Trophoblast cell (in vitro differentiated cells and primary cell): ENCODE measurements around the gene LKAAEAR1.

Experiments
- DNase-seq, 2 donors: peaks; one replicate each; pipeline ENCODE4 v3.0.0-alpha.2; 2016
- H2AFZ ChIP-seq: 2 replicates; pipeline ENCODE4 v1.6.1; 2013; ENCODE audit warnings: low read length, moderate library complexity, mild to moderate bottlenecking; ENCODE audit not compliant: insufficient read depth, poor library complexity
- H2AK5ac ChIP-seq: 2 replicates; pipeline ENCODE4 v1.6.1; 2013; ENCODE audit warnings: mild to moderate bottlenecking, low read length
- H2BK120ac ChIP-seq: 2 replicates; pipeline ENCODE4 v1.6.1; 2013; ENCODE audit warnings: low read length, mild to moderate bottlenecking, moderate library complexity; ENCODE audit not compliant: insufficient read depth, poor library complexity
- H2BK12ac ChIP-seq: 2 replicates; pipeline ENCODE4 v1.6.1; 2013; ENCODE audit warnings: mild to moderate bottlenecking, low read length, moderate library complexity
- H2BK5ac ChIP-seq: 2 replicates; pipeline ENCODE4 v1.6.1; 2013; ENCODE audit warnings: low read length, low read depth, moderate library complexity, mild to moderate bottlenecking; ENCODE audit not compliant: poor library complexity
- H3K14ac ChIP-seq: 2 replicates; pipeline ENCODE4 v1.6.1; 2013; ENCODE audit warnings: mild to moderate bottlenecking, low read length
- H3K18ac ChIP-seq: 2 replicates; pipeline ENCODE4 v1.6.1; 2013; ENCODE audit warnings: mild to moderate bottlenecking, low read length
- H3K23ac ChIP-seq: 2 replicates; pipeline ENCODE4 v1.6.1; 2013; ENCODE audit warnings: low read length
- H3K27ac ChIP-seq: 2 replicates; pipeline ENCODE4 v1.5.1; 2013; ENCODE audit warnings: low read depth, mild to moderate bottlenecking, inconsistent platforms, low read length, moderate library complexity
- H3K27me3 ChIP-seq: 2 replicates; pipeline ENCODE4 v1.6.1; 2013; ENCODE audit warnings: inconsistent platforms, mild to moderate bottlenecking, low read length, moderate library complexity; ENCODE audit not compliant: insufficient read depth
- H3K36me3 ChIP-seq, 2 experiments: 1 replicate in 1 of 2; 2 replicates in 1 of 2; pipeline ENCODE4 v1.6.1; 2013; ENCODE audit warnings: low read length in 2 of 2, mild to moderate bottlenecking in 2 of 2, moderate library complexity in 1 of 2; ENCODE audit not compliant: insufficient read depth in 2 of 2, control insufficient read depth in 1 of 2
- H3K4ac ChIP-seq: 2 replicates; pipeline ENCODE4 v1.6.1; 2013; ENCODE audit warnings: low read depth, mild to moderate bottlenecking, low read length, moderate library complexity
- H3K4me1 ChIP-seq, 2 experiments: 1 replicate in 1 of 2; 2 replicates in 1 of 2; pipeline ENCODE4 v1.6.1; 2013; ENCODE audit warnings: low read length in 2 of 2, mild to moderate bottlenecking in 2 of 2, moderate library complexity in 1 of 2; ENCODE audit not compliant: insufficient read depth in 2 of 2, control insufficient read depth in 1 of 2
- H3K4me2 ChIP-seq: 2 replicates; pipeline ENCODE4 v1.6.1; 2013; ENCODE audit warnings: inconsistent platforms, mild to moderate bottlenecking, low read length, moderate library complexity
- H3K4me3 ChIP-seq: 2 replicates; pipeline ENCODE4 v1.5.1; 2013; ENCODE audit warnings: mild to moderate bottlenecking, low read depth, low read length, inconsistent platforms
- H3K79me1 ChIP-seq: one replicate; pipeline ENCODE4 v1.6.1; 2013; ENCODE audit warnings: low read length
- H3K79me2 ChIP-seq: 2 replicates; pipeline ENCODE4 v1.6.1; 2013; ENCODE audit warnings: low read length, mild to moderate bottlenecking; ENCODE audit not compliant: control insufficient read depth, insufficient read depth, poor library complexity
- H3K9ac ChIP-seq: 2 replicates; pipeline ENCODE4 v1.6.1; 2013; ENCODE audit warnings: mild to moderate bottlenecking, low read length
- H3K9me3 ChIP-seq: 2 replicates; pipeline ENCODE4 v1.6.1; 2013; ENCODE audit warnings: low read depth, mild to moderate bottlenecking, control low read depth, inconsistent platforms, low read length; ENCODE audit not compliant: insufficient read depth
- H4K12ac ChIP-seq: 2 replicates; pipeline ENCODE4 v1.6.1; 2013; ENCODE audit warnings: low read depth, mild to moderate bottlenecking, low read length, moderate library complexity
- H4K8ac ChIP-seq: 2 replicates; pipeline ENCODE4 v1.6.1; 2013; ENCODE audit warnings: low read depth, mild to moderate bottlenecking, low read length, moderate library complexity
- H4K91ac ChIP-seq: one replicate; pipeline ENCODE4 v1.6.1; 2013; ENCODE audit warnings: low read depth, mild to moderate bottlenecking, low read length, moderate library complexity
- WGBS: extraction: QIAGEN DNeasy Blood & Tissue Kit; methylation state at CpG from one replicate; pipeline ENCODE4 v1.1.7; 2013; ENCODE audit warnings: missing lambda C conversion rate; ENCODE audit not compliant: insufficient read length, insufficient coverage; ENCODE audit errors: extremely low coverage; 5-methylcytosine and 5-hydroxymethylcytosine counted together

LKAAEAR1 gene

GRCh38 chr20:64038565-64039292, 45.5 kb downstream of the LKAAEAR1 start:
- H2AFZ ChIP-seq: peak overlapping the region; percentile 65
- H4K12ac ChIP-seq: peak overlapping the region; percentile 66
- peak overlapping the region; percentile 89 for H3K4me2 ChIP-seq
- no peaks in the 10 kb centered on the region for H3K9me3 ChIP-seq
- H3K14ac ChIP-seq: peak overlapping the region; percentile 53
- H2AK5ac ChIP-seq: no peak overlapping the region
- H3K79me1 ChIP-seq: peaks cover 7% of the 10 kb centered on the region
- peak overlapping the region; percentile 25 for H2BK120ac ChIP-seq
- H3K4ac ChIP-seq: peak overlapping the region; percentile 31
- DNase-seq: peak; percentile 53 to 76
- peaks cover 8% of the 10 kb centered on the region for H3K27me3 ChIP-seq
- WGBS: no CpG with 5 or more reads among the region's 91 CpGs
- H3K4me3 ChIP-seq: peak overlapping the region; percentile 68
- peak overlapping the region; percentile 15 for H2BK12ac ChIP-seq
- H4K8ac ChIP-seq: peak overlapping the region; percentile 87
- peak overlapping the region; percentile 59 for H4K91ac ChIP-seq
- H3K9ac ChIP-seq: peak overlapping the region; percentile 39
- H3K36me3 ChIP-seq: peaks cover 8 to 10% of the 10 kb centered on the region in 2 experiments
- H3K4me1 ChIP-seq: peaks cover 26 to 36% of the 10 kb centered on the region in 2 experiments
- peak overlapping the region; percentile 38 for H3K27ac ChIP-seq
- peak overlapping the region; percentile 19 for H2BK5ac ChIP-seq
- H3K18ac ChIP-seq: peak overlapping the region; percentile 58
- H3K23ac ChIP-seq: no peak overlapping the region
- H3K79me2 ChIP-seq: peaks cover 3% of the 10 kb centered on the region

GRCh38 chr20:64038224-64038564, 46.0 kb downstream of the LKAAEAR1 start:
- Histone ChIP-seq H2BK12ac (no peak overlapping the region), H3K14ac (peak overlapping the region; percentile 53), H3K4me2 (peak overlapping the region; percentile 89), H3K18ac (no peak overlapping the region), H2AFZ (no peak overlapping the region), H3K9ac (no peak overlapping the region), H4K91ac (peak overlapping the region; percentile 59), H3K27ac (no peak overlapping the region), H3K79me1 (peaks cover 7% of the 10 kb centered on the region), H3K4me3 (no peak overlapping the region), H3K79me2 (peaks cover 3% of the 10 kb centered on the region), H3K36me3 (peaks cover 10 to 12% of the 10 kb centered on the region in 2 experiments), H2AK5ac (no peak overlapping the region), H2BK5ac (no peak overlapping the region), H2BK120ac (no peak overlapping the region), H4K8ac (peak overlapping the region; percentile 87), H3K23ac (no peak overlapping the region), H3K4me1 (peaks cover 26 to 36% of the 10 kb centered on the region in 2 experiments), H3K27me3 (peaks cover 8% of the 10 kb centered on the region), H4K12ac (no peak overlapping the region), H3K9me3 (no peaks in the 10 kb centered on the region), H3K4ac (no peak overlapping the region)
- DNase-seq: no peak
- no CpG with 5 or more reads among the region's 30 CpGs for WGBS

- Histone ChIP-seq H4K91ac (no peak overlapping the region), H2BK12ac (no peak overlapping the region), H2BK5ac (no peak overlapping the region), H3K14ac (no peak overlapping the region), H4K12ac (no peak overlapping the region), H3K36me3 (peaks cover 15 to 18% of the 10 kb centered on the region in 2 experiments), H3K79me1 (peaks cover 7% of the 10 kb centered on the region), H3K18ac (no peak overlapping the region), H2AFZ (no peak overlapping the region), H4K8ac (no peak overlapping the region), H3K23ac (no peak overlapping the region), H3K9me3 (no peaks in the 10 kb centered on the region), H3K9ac (no peak overlapping the region), H2AK5ac (peak overlapping the region; percentile 36), H3K4me3 (no peak overlapping the region), H3K4me2 (peak overlapping the region; percentile 89), H3K4me1 (peaks cover 26 to 36% of the 10 kb centered on the region in 2 experiments), H3K27ac (no peak overlapping the region), H3K79me2 (peaks cover 3% of the 10 kb centered on the region), H3K4ac (no peak overlapping the region), H2BK120ac (no peak overlapping the region), H3K27me3 (peaks cover 8% of the 10 kb centered on the region)
- no peak for DNase-seq
- no CpG with 5 or more reads among the region's 36 CpGs for whole genome bisulfite sequencing
Measured at GRCh38 chr20:64037498-64038213, 46.5 kb downstream of the LKAAEAR1 start.

GRCh38 chr20:64037199-64037497, 47.0 kb downstream of the LKAAEAR1 start:
- H4K8ac ChIP-seq: no peak overlapping the region

More at GRCh38 chr20:64037199-64037497, 47.0 kb downstream of the LKAAEAR1 start:
- no peak for DNase-seq
- Histone ChIP-seq H3K9ac (no peak overlapping the region), H3K18ac (no peak overlapping the region), H4K12ac (no peak overlapping the region), H2BK5ac (no peak overlapping the region), H3K27me3 (peaks cover 7% of the 10 kb centered on the region), H2AFZ (no peak overlapping the region), H3K27ac (no peak overlapping the region), H2BK120ac (no peak overlapping the region), H3K79me2 (peaks cover under 1% of the 10 kb centered on the region), H3K4ac (no peak overlapping the region), H3K4me3 (no peak overlapping the region), H3K4me2 (no peak overlapping the region), H3K9me3 (no peaks in the 10 kb centered on the region), H3K14ac (no peak overlapping the region), H3K4me1 (peaks cover 26 to 33% of the 10 kb centered on the region in 2 experiments), H2BK12ac (no peak overlapping the region), H3K79me1 (peaks cover 4% of the 10 kb centered on the region), H2AK5ac (no peak overlapping the region), H3K36me3 (peaks cover 20 to 23% of the 10 kb centered on the region in 2 experiments), H3K23ac (no peak overlapping the region), H4K91ac (peak overlapping the region; percentile 2)
- no CpG with 5 or more reads among the region's 3 CpGs for WGBS
